Fibroblast of gingiva (primary cell): ENCODE measurements around the gene FOSL1.
"Not testable (repeated sequence)": the region's sequence is repeated elsewhere in the genome, so short reads cannot be mapped to it uniquely, and the experiment has no call there.

Experiments
- DNase-seq: peaks from one replicate; pipeline ENCODE4 v3.0.0-alpha.2; 2011; ENCODE audit warnings: low read depth

The FOSL1 gene

DNA sequence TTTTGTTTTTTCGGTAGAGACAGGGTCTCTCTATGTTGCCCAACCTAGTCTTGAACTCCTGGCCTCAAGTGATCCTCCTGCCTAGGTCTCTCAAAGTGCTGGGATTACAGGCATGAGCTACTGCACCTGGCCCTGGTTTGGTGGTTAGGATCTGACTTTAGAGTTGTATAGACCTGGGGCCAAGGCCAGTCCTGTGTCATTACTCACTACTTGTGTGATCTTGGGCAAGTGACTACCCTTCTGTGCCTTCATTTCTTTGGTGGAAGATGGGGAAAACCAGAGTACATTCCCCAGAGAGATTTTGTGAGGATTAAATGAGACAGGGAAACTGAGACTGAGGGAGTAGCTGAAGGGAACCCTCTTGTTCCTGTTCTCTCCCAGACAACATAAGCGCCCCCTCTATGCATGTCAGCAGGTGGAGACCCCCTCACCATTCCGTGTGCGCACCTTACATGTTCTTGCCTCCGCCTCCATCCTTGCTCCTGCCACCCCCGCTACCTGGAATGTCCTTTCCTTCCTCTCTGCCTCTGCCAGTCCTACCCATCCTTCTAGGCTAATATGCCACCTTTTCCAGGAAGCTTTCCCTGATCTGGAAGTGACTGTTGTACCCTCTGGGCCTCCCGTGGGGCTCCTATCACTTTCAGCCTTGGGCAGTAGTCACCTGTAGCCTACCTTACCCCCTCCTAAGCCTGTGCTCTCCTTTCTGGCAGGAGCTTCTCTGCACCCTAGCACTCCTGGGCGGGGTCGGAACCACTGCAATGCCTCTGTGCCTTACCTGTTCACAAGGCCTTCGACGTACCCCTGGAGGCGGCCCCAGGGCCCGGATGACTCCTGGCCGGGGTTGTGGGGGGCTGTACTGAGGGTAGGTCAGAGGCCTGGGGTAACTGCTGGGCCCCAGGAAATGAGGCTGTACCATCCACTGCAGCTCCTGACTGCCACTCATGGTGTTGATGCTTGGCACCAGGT is 3.9 kb downstream of the FOSL1 start:
- no peak for DNase-seq

DNA sequence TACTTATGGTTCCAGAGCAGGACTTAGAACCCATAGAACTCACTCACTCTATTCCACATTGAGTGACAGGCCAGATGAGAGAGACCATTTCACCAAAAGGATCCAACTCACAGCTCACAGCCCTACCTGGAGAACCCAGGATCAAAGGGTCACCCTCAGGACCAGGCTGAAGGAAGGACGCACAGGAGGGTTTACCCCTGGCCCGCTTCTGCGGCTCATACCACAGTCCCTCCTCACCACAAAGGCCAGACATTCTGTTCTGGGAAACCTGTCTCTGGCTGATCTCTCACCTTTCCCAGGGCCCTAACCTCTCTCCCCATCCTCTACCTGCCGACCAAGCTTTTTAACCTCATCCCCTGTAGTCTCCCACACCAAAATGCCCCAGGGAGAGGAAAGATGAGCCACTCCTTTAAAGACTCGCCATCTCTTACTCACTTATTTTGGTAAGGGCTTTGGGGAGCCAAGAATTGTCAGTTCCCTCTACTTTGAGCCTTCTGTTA is 4.7 kb downstream of the FOSL1 start:
- no peak for DNase-seq

DNA sequence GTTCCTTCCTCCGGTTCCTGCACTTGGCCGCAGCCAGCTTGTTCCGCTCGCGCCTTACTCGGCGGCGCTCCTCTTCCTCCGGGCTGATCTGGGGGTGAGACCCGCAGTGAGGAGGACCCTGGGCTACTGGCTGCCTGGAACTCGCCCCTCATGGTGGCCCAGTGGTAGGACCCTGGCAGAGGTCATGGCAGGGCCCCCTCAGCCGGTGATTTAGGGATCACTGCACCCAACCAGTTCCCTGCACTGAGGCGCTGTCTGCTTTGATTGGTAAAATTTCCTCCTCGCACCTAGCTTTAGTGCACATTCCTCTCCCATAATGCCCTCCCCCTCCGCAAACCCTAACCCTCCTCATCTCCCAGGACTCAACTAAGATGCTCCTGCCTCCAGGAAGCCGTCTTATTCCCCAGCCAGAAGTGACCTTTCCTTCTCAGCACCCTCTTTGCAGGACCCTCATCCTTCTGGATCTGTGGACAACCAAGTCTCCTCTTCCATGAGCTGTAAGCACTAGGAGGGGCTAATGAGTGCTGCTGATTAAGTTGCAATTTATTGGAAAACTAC is 6.1 kb downstream of the FOSL1 start:
- no peak for DNase-seq

GRCh38 chr11:65892661-65893317 is 7.4 kb downstream of the FOSL1 start:
- peak; percentile 35 for DNase-seq

DNA sequence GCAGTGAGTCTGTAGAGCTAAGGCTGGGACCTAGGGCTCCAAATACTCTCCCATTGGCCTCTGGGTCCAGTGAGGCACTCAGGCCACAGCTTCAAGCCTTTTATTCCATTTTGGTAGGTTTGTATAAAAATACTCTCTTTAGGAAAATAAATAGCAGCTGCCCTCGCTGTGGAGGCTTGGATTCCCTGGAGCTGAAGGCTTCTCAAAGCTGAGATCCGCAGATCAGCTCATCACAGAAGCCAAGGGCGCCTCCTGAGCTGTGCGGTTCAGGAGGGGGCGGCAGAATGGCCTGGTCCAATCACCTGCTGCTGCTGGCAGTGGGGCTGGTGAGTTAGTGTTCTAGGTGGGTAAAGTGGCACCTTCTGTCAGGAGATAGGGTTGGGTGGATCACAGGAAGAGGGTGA is 8.0 kb downstream of the FOSL1 start:
- DNase-seq: not testable (repeated sequence)

GRCh38 chr11:65891219-65892136 is 8.7 kb downstream of the FOSL1 start:
- DNase-seq: peak; percentile 41

DNA sequence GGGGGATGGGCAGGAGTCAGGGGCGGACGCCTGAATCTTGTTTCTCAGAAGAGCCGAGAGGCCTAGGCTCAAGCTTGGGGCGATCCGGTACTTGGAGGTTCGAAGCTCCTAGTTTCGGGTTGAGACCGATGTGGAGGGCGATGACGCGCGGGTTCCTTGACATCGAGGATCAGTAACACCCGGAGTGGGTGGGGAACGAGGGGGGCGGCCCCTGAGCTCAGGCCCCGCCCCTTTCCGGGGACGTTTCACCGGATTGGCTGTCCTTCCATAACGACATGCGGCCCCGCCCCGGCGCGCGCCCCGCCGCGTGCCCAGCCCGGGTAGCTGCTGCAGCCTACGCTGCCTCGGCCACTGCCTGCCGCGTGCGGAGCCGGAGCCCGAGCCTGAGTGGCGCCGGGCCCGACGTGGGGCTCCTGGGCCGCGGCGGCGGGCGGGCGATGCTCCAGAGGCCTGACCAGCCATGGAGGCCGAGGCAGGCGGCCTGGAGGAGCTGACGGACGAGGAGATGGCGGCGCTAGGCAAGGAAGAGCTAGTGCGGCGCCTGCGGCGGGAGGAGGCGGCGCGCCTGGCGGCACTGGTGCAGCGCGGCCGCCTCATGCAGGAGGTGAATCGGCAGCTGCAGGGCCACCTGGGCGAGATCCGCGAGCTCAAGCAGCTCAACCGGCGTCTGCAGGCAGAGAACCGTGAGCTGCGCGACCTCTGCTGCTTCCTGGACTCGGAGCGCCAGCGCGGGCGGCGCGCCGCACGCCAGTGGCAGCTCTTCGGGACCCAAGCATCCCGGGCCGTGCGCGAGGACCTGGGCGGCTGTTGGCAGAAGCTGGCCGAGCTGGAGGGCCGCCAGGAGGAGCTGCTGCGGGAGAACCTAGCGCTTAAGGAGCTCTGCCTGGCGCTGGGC is 9.6 kb downstream of the FOSL1 start, which contains the start of gene CCDC85B:
Gene CCDC85B (plus strand): TSS at position 350 of the 895 bp plus-strand sequence. CDS start 111 bp downstream, at position 461.
- peak; percentile 98 for DNase-seq

DNA sequence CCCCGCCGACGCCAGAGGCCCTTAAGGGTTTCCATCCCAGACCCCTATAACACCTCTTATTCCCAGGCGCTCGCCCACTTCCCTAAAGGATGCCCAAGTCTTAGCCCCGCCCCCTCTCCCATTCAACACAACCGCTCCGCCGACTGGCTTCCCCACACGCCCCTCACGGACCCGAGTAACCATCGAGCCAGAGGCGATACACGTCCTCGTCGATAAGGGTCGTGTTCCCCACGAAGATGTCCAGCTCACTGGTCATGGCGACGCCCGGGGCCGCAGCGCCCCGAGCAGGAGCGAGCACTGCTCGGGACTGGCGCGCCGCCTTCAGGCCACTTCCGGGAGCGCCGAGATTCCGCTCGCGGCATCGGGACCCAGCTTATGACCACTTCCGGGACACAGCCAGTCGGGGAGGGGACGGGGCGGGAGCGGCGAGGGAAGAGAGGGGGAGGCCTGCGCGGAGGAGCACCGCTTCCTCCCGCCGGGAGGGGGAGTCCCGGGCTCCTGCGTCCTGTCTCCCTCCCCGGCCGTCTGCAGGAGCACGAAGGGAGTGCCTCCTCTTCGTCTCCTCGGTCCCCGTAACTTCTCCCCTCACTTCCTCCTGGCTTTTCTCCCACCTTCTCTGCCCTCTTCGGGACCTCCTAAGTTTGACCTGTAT is 11.9 kb downstream of the FOSL1 start, which contains the start of gene FIBP:
Gene FIBP (minus strand): TSS at position 309 of the 652 bp plus-strand sequence. CDS start 53 bp downstream, at position 256.
- peak; percentile 98 for DNase-seq

DNA sequence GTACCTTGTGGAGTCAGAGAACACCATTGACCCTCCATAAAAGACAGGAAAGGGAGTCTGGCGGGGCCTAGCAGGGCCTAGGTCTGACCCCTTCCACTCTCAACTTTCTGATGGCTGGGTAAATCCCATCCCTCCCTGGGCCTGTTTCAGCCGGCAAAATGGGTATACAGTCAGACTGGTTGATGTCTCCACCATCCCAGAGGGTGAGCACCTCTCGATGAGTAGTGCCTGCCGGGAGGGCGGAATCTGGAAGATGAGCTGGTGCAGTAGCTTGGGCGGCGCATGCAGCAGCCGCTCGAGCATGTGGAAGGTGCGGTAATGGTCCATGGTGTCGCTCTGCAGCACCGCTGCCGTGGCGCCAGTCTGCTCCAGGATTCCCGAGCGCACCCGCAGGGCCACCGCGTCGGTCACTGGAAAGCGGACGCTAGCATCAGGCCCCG is 12.4 kb downstream of the FOSL1 start:
- DNase-seq: no peak

DNA sequence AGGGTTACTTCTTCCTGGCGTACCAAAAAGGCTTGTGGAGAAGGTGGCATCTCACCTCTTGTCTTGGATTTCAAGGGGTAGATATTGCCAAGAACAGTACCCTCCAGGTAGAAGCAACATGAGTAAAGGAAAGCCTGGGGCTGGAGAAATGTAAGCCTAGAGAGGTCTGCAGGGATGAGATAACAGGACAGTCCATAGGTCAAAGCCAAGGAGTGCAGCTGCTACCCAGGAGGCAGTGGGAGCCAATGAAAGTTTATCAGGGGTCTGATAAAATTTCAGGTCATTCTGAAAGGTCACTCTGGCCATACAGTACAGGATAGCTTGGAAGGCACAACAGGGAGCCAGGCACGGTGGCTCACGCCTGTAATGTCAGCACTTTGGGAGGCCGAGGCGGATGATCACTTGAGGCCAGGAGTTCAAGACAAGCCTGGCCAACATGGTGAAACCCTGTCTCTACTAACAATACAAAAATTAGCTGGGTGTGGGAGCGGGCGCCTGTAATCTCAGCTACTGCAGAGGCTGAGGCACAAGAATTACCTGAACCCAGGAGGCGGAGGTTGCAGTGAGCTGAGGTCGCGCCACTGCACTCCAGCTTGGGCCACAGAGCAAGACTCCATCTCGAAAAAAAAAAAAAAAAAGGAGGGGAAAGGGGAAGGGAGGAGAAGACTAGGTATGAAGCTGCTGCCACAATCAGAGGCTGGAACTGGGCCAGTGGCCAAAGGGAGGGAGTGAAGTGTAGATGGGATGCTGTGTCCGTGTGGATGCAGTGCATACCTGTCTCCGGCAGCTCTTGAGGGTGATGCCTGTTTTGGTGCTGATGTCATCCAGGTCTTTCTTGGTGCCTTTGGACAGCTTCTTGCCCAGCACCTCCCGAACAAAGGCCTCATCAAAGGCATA is 13.1 kb downstream of the FOSL1 start:
- DNase-seq: no peak

DNA sequence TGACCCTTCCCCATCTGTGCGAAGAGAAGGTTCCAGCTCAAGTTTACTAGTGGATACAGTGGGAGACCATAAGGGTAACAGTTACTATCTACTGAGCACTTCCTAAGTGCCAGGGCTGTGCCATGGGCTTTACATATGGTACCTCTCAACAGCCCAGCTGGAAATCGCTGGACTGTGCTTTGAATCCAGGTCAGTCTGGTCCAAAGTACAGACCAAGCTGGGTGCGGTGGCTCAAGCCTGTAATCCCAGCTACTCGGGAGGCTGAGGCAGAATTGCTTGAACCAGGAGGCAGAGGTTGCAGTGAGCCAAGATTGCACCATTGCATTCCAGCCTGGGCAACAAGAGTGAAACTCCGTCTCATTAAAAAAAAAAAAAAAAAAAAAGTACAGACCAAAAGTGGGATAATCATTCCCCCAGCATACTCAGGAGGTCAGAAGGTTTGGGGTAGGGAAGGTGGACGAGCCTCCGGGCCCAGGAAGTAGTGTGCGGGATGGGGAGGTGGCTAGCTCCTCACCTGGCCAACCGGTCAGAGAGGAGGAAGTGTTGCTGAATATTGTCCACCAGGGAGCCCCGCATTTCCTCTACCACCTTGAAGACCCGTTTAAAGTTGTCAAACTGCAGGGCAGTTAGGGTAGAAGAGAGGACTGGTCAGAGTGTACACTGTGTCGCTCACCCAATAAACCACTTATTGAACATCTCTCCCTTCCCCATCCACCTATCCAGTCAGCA is 14.2 kb downstream of the FOSL1 start:
- no peak for DNase-seq

DNA sequence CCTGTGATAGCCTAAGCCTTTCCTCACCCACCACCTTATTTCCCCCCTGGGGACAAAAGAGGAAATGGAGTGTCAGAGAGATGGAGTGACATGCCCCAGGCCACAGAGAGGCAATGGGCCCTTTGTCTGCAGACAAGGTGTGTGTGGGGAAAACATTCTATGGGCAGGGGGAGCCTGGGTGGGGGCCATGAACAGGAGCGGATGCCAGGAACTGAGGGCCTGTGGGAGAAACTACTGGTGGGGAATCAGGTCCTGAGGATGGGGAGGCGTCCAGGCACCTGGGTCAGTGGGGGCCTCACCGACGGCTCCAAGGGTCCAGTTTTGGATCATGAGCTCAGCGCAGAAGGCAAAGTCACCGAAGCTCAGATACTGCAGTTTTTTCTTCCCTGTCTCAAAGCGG is 15.0 kb downstream of the FOSL1 start:
- no peak for DNase-seq

GRCh38 chr11:65884716-65885092 is 15.5 kb downstream of the FOSL1 start:
- peak; percentile 65 for DNase-seq

GRCh38 chr11:65883786-65884715 is 16.1 kb downstream of the FOSL1 start:
- no peak for DNase-seq

- no peak for DNase-seq
Measured at GRCh38 chr11:65883058-65883761, 17.0 kb downstream of the FOSL1 start.
